ENCODE measurements around the gene ATXN2.

ATXN2 gene

DNA sequence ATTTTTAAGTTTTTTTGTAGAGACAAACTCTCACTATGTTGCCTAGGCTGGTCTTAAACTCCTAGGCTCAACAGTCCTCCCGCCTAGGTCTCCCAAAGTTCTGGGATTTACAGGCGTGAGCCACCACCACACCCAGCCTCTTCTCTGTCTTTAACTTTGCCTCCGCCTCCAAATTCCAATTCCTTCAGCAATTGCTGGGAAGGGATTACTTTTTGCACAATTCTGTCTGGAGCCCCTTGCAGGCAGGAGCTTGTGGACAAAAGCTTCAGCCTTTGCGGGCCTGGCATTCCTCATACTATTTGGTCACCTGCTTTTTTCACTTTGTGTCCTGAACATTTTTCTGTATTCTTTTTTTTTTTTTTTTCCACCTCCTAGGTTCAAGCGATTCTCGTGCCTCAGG, 167.3 kb downstream of the ATXN2 start:
- Mint-ChIP-seq H3K9me3 (no peaks in the 10 kb centered on the region), H3K4me3 (peak overlapping the region; percentile 79), H3K27me3 (ENCODE audit: low read depth) (no peaks in the 10 kb centered on the region), H3K36me3 (ENCODE audit: low read depth) (peaks cover 35% of the 10 kb centered on the region), H3K27ac (peak overlapping the region; percentile 96), H3K4me1 (ENCODE audit: low read depth) (peaks cover 85% of the 10 kb centered on the region)
- DNase-seq (ENCODE audit: low spot score), result no peak

DNA sequence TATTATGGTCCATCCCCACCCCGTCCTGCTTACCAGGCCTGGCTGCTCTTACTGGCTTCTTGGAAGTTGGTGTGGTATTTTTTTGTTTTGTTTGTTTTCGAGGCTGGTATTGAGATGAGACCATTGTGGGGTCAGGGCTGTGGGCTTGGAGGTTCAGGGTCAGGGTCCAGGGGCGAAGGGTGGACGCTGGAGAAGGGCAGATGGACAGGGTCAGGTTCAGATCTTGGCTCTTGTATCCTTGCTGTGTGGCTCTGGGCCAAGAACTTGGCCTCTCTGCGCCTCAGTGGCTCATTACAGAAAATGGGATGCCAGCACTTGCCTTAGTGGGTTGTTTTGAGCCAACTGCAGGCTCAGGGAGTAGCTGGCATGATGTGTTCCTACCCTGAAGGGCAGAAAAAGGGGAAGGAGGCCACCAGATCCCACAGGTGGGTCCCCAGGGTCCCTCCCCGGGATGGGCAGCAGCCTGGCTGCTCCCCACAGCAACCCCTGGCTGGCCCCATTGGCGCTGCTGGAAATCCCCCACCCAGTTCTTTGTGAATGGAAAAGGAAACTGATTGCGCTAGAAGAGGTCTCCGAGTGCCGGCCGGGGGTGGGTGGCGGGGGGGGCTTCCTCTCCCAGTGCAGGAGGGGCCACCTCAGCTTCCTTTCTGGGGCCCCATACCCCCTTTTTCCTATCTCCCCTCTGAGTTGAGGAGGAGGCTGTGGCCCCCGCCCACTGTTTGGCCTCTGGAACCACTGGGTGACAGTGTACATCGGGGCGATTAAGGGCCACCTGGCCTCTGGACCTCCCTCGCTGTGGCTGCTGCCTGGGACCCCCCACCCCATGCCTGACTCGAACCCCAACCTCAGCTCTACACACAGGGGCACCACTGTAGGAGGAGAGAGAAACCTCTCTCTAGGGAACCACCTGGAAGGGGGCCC, 168.4 kb downstream of the ATXN2 start:
- Mint-ChIP-seq H3K36me3 (ENCODE audit: low read depth) (peaks cover 38% of the 10 kb centered on the region), H3K4me3 (peak overlapping the region; percentile 81), H3K4me1 (ENCODE audit: low read depth) (peaks cover 86% of the 10 kb centered on the region), H3K27me3 (ENCODE audit: low read depth) (no peaks in the 10 kb centered on the region), H3K9me3 (no peaks in the 10 kb centered on the region), H3K27ac (peak overlapping the region; percentile 96)
- DNase-seq (ENCODE audit: low spot score), result peak; percentile 83

DNA sequence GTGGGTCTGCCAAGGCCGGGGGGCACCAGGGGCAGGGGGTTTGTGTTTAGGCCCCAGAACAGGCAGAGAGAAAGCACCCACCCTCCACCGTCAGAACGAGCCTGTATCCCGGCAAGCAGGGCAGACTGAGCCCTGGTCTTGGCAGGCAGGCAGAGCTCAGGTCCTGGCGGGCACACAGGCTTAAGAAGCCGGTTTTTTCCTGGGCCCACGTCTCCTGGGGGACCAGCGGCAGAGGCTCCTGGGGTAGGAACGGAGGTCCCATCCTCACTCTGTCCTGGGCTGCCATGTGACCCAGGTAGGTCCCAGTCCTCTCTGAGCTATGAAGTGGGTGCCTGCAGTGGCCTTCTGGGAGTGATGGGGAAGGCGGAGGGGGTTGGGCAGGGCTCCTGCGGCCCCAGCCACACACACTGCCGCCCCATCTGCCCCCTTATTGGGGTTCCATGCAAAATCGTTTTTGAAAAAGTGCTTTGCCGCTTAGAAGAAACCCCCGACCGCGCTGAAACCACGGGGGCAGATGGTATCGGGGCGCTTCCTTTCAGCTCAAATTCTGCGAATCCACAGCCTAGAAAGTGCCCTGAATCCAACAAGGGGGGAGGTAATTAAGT, 169.2 kb downstream of the ATXN2 start:
- Mint-ChIP-seq H3K4me3 (peak overlapping the region; percentile 81), H3K27ac (peak overlapping the region; percentile 96), H3K4me1 (ENCODE audit: low read depth) (peaks cover 85% of the 10 kb centered on the region), H3K9me3 (no peaks in the 10 kb centered on the region), H3K27me3 (ENCODE audit: low read depth) (no peaks in the 10 kb centered on the region), H3K36me3 (ENCODE audit: low read depth) (peaks cover 42% of the 10 kb centered on the region)
- DNase-seq (ENCODE audit: low spot score), result peak; percentile 82

DNA sequence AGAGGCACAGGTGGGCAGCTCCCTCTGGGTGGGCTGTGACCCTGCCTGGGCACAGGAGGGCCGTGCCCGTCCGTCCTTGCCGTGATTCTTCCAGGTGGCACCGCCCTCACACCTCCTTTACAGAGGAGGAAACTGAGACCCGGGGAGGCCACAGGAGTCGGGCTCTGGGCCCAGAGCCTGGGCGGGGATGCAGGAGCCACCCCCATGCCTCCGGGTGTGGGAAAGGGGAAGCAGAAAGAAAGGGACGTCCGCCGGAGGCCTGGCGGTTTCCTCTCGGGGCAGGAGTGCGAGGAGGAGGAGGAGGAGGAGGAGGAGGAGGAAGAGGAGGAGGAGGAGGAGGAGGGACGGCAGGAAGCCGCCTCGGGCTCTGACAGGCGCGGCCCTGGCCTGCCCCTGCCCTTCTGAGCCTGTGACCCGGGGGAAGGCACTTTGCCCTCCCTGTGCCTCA, 170.4 kb downstream of the ATXN2 start:
- no peak for DNase-seq (ENCODE audit: low spot score)
- H3K27me3 Mint-ChIP-seq (ENCODE audit: low read depth), result no peaks in the 10 kb centered on the region

DNA sequence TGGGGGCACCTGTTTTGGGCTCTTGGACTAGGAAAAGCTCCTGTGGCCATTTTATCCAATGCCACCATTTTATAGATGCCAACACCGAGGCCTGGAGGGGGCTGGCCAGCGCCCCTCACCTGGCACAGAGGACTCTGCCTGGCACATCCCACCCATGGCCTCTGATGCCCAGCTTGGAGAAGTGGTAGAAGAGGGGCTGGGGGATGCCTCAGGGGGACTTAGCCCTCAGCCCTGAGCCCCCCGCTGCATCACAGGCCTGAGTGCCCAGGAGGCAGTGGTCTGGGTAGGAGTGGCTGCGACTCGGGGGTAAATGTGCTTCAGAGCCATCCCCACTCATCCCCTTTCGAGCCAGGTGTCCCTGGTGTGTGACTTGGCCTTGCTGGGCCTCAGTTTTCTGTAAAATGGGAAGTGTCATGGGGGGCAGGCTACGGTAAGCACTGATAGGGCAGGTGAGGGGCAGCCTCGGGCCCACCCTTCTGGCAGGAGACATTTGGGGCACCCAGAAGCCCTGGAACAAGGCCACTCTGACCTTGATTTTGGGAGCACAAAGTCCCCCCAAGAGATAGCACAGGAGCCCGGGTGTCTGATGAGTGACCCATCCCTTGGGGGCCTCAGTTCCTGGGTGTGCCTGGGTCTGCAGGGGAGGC, 170.9 kb downstream of the ATXN2 start:
- Mint-ChIP-seq H3K9me3 (no peaks in the 10 kb centered on the region), H3K4me3 (peak overlapping the region; percentile 75), H3K4me1 (ENCODE audit: low read depth) (peaks cover 73% of the 10 kb centered on the region), H3K27me3 (ENCODE audit: low read depth) (no peaks in the 10 kb centered on the region), H3K36me3 (ENCODE audit: low read depth) (peaks cover 31% of the 10 kb centered on the region), H3K27ac (peak overlapping the region; percentile 84)
- no peak for DNase-seq (ENCODE audit: low spot score)

More for the DNA sequence above, 170.4 kb downstream of the ATXN2 start:
- H3K9me3 Mint-ChIP-seq, result no peaks in the 10 kb centered on the region
- peak overlapping the region; percentile 96 for H3K27ac Mint-ChIP-seq
- H3K4me3 Mint-ChIP-seq, result peak overlapping the region; percentile 75
- peaks cover 78% of the 10 kb centered on the region for H3K4me1 Mint-ChIP-seq (ENCODE audit: low read depth)
- H3K36me3 Mint-ChIP-seq (ENCODE audit: low read depth), result peaks cover 34% of the 10 kb centered on the region

DNA sequence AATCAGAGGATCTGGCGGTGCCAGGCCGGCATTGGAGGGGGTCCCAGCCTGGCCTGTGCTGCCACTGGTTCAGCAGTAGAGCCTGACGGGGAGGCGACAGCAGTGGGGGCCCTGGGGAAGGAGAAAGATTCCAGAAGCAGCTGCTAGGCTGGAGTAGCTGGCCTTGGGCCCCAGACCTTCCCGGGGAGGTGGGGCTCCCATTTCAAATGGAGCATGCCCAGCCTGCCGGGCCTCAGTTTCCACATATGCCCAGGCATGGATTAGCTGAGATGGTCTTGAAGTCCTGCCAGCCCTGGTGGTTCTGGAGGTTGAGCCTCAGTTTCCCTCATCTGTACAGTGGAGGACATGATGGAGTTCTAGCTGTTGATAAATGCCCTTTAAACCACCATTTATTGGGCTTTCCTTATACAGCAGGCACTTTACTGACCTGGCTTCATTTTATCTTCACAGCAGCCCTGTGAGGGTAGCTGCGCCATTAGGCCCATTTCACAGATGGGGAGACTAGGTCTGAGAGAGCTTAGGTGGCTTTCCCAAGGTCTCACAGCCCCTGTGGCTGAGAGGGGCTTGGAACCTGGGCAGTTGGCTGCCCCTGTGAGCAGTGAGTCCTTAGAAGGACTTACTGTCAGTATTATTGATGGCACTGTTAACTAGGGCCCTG, 171.6 kb downstream of the ATXN2 start:
- DNase-seq (ENCODE audit: low spot score), result no peak
- Mint-ChIP-seq H3K27ac (peak overlapping the region; percentile 84), H3K27me3 (ENCODE audit: low read depth) (no peaks in the 10 kb centered on the region), H3K36me3 (ENCODE audit: low read depth) (peaks cover 31% of the 10 kb centered on the region), H3K4me3 (peak overlapping the region; percentile 75), H3K9me3 (no peaks in the 10 kb centered on the region), H3K4me1 (ENCODE audit: low read depth) (peaks cover 71% of the 10 kb centered on the region)

DNA sequence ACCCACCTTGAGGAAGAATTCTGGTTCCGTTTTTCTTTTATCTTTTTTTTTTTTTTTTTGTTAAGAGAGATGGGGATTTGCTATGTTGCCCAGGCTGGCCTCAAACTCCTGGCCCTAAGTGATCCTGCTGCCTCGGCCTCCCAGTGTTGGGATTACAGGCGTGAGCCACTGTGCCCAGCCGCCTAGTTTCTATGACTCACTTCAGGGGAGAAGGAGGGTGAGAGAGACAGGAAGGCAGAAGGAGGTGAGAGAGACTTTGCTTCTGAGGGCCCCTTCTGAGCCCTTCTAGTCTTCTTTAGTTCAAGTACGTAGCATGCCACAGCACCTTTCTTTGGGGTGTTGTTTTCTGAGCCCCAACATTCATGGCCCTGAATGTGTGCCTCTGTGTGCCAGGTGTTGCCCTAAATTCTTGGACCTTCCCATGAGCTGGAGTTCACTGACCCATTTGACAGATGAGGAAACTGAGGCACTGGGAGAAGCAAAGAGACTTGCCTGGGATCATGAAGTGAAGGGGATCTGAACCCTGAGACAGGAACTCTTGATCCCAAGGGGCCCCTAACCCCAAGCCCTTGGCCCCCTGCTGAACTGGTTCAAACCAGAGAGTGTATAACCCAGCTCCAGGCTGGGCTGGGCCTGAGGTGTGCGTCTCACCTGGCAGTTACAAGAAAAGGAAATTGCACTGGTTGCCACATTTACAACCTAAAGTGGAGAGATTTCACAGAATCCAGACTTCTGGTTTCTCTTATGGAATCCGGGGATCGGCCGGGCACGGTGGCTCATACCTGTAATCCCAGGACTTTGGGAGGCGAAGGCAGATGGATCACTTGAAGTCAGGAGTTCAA, 172.6 kb downstream of the ATXN2 start:
- peaks cover 63% of the 10 kb centered on the region for H3K4me1 Mint-ChIP-seq (ENCODE audit: low read depth)
- no peak for DNase-seq (ENCODE audit: low spot score)

DNA sequence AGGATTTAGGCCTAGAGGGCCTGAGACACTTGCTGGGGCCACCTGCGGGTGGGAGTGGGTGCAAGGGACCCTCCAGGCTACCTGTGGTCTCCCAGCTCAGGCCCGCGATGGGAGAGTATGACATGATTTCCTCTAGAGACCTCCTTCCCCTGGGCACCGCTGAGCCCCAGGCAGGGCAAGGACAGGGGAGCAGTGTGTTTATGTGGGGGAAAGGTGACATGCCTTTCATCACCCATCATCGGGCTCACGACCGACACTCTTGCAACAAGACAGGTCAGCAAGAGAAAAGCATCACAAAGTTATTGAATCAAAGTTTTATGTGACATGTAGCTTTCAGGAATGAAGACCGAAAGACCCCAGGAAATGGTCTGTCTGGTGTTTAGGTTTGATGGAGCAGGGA, 173.5 kb downstream of the ATXN2 start:
- Mint-ChIP-seq H3K27me3 (ENCODE audit: low read depth) (no peaks in the 10 kb centered on the region), H3K36me3 (ENCODE audit: low read depth) (peaks cover 26% of the 10 kb centered on the region), H3K9me3 (no peaks in the 10 kb centered on the region), H3K4me1 (ENCODE audit: low read depth) (peaks cover 56% of the 10 kb centered on the region), H3K4me3 (peak overlapping the region; percentile 9), H3K27ac (peak overlapping the region; percentile 78)
- no peak for DNase-seq (ENCODE audit: low spot score)

More for the DNA sequence above, 172.6 kb downstream of the ATXN2 start:
- Mint-ChIP-seq H3K36me3 (ENCODE audit: low read depth) (peaks cover 27% of the 10 kb centered on the region), H3K27me3 (ENCODE audit: low read depth) (no peaks in the 10 kb centered on the region), H3K27ac (peak overlapping the region; percentile 78), H3K4me3 (peak overlapping the region; percentile 61), H3K9me3 (no peaks in the 10 kb centered on the region)

DNA sequence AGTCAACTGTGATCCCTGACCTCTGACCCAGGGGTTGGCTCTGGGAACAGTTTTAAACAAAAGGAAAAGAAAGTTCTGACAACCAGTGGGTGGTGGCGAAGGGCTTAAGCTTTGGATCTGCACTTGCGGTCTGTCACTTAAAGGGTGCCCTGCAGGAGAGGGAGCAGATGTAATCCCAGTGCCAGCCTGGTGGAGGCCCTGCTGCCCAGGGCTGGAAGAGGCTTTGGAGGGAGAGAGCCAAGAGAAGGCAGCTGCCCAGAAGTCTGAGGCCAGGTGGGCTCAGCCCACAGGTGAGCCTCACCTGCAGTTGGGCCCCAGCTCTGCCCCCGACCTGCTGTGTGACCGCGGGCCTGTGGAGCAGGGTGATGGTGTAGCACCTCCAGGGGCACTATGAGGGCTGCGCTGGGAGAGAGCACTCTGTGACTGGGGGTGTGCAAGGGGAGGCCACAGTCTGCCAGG, 174.3 kb downstream of the ATXN2 start:
- peaks cover 28% of the 10 kb centered on the region for H3K36me3 Mint-ChIP-seq (ENCODE audit: low read depth)
- DNase-seq (ENCODE audit: low spot score), result no peak
- H3K4me3 Mint-ChIP-seq, result no peak overlapping the region
- H3K27me3 Mint-ChIP-seq (ENCODE audit: low read depth), result no peaks in the 10 kb centered on the region
- H3K4me1 Mint-ChIP-seq (ENCODE audit: low read depth), result peaks cover 48% of the 10 kb centered on the region
- H3K9me3 Mint-ChIP-seq, result no peaks in the 10 kb centered on the region
- peak overlapping the region; percentile 55 for H3K27ac Mint-ChIP-seq

DNA sequence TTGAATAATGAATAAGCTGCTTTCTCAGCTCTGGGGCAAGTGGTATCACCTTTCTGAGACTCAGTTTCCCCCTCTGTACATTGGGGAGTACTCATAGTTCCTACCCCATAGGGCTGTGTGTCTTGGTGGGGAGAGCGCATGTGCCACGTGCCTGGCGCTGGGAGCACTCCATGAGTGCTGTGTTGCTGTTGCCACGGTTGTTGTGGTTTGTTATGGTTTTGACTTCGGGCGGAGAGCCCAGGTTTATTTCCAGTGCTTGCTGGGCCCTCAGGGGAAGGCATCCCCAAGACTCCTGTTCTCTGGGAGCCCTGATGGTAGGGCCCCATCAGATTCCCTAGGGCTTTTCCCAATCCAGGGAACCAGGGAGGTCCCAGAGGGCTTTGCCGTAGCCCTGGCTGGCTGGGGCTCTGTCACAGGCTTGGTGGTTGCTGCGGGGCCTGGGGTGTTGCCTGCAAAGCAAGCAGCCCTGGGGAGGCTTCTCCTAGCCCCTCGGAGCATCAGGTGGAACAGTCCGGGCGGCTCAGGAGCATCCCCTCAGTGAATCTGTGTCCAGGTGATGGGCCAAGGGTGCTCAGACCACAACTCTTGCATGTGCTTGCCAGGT, 174.8 kb downstream of the ATXN2 start:
- Mint-ChIP-seq H3K27me3 (ENCODE audit: low read depth) (no peaks in the 10 kb centered on the region), H3K27ac (peak overlapping the region; percentile 55), H3K4me1 (ENCODE audit: low read depth) (peaks cover 44% of the 10 kb centered on the region), H3K4me3 (no peak overlapping the region), H3K36me3 (ENCODE audit: low read depth) (peaks cover 32% of the 10 kb centered on the region), H3K9me3 (no peaks in the 10 kb centered on the region)
- no peak for DNase-seq (ENCODE audit: low spot score)

DNA sequence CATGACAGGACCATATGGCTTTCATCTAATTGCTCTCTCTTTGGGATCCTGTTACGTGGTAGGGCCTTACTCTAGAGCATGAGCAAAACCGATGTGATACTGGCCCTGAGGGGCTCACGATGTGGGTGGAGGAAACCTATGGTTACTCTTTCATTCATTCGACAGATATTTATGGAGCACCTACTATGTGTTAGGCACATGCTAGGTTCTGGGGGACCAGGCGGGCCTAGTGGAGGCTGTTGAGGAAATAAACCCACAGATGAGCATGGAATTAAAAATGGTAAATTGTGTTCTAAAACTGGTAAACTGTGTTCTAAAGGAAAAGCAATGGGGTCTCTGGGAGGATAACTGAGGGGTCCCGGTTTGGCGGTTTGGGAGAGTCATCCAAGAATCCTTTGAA, 178.6 kb downstream of the ATXN2 start:
- Mint-ChIP-seq H3K27ac (no peak overlapping the region), H3K27me3 (ENCODE audit: low read depth) (no peaks in the 10 kb centered on the region), H3K4me1 (ENCODE audit: low read depth) (peaks cover 15% of the 10 kb centered on the region), H3K9me3 (no peaks in the 10 kb centered on the region), H3K36me3 (ENCODE audit: low read depth) (peaks cover 34% of the 10 kb centered on the region), H3K4me3 (no peak overlapping the region)
- no peak for DNase-seq (ENCODE audit: low spot score)

DNA sequence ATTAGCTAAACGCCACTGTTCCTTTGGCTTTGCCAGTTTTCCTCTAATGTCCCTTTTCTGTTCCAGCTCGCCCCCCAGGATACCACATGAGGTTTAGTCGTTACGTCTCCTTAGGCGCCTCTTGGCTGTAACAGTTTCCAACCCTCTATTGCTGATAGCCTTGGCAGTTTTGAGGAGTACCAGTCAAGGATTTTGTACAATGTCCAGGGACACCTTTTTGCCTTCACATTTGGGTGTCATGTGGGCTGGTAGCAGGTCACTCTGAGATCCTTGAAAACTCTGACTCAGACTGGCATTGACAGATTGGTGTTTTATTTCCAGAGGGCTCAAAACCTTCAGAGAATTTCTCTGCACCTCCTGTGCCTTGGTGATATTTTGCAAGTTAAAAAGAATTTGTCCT, 179.3 kb downstream of the ATXN2 start:
- H3K27ac Mint-ChIP-seq, result no peak overlapping the region
- peaks cover 14% of the 10 kb centered on the region for H3K4me1 Mint-ChIP-seq (ENCODE audit: low read depth)
- H3K36me3 Mint-ChIP-seq (ENCODE audit: low read depth), result peaks cover 33% of the 10 kb centered on the region
- H3K4me3 Mint-ChIP-seq, result no peak overlapping the region
- H3K9me3 Mint-ChIP-seq, result no peaks in the 10 kb centered on the region
- no peak for DNase-seq (ENCODE audit: low spot score)
- no peaks in the 10 kb centered on the region for H3K27me3 Mint-ChIP-seq (ENCODE audit: low read depth)

DNA sequence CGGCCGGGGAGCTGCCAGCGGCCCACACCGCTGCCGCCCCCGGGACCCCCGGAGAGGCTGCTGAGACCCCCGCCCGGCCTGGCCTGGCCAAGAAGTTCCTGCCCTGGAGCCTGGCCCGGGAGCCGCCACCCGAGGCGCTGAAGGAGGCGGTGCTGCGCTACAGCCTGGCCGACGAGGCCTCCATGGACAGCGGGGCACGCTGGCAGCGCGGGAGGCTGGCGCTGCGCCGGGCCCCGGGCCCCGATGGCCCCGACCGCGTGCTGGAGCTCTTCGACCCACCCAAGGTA, 180.6 kb downstream of the ATXN2 start:
- no peak for DNase-seq (ENCODE audit: low spot score)
- no peaks in the 10 kb centered on the region for H3K9me3 Mint-ChIP-seq
- H3K27me3 Mint-ChIP-seq (ENCODE audit: low read depth), result no peaks in the 10 kb centered on the region
- peaks cover 36% of the 10 kb centered on the region for H3K36me3 Mint-ChIP-seq (ENCODE audit: low read depth)
- H3K27ac Mint-ChIP-seq, result no peak overlapping the region
- H3K4me3 Mint-ChIP-seq, result no peak overlapping the region
- peaks cover 15% of the 10 kb centered on the region for H3K4me1 Mint-ChIP-seq (ENCODE audit: low read depth)

Data from T-helper 2 cell treated with Interferon-gamma antibody and Interleukin-4, amounts not matched to agents 5 μg/mL and 100 μg/mL, for 36 hours (primary cell).